Lower leg skin (tissue), 3 donors: ENCODE results near the gene FPGS.

Experiments
- CTCF ChIP-seq, 3 donors: fragments of 450-650 bp; IDR thresholded peaks; one replicate each; pipeline ENCODE4 v1.5.1; 2016; ENCODE audit warnings: antibody characterized with exemption in 3 of 3, mild to moderate bottlenecking in 3 of 3, moderate library complexity in 2 of 3
- POLR2A ChIP-seq, 2 donors: fragments of 450-650 bp; IDR thresholded peaks; one replicate each; pipeline ENCODE4 v1.6.1; 2016 to 2017; ENCODE audit warnings: antibody characterized with exemption in 2 of 2, mild to moderate bottlenecking in 1 of 2, moderate library complexity in 1 of 2

GRCh38 chr9:127833555-127833954, 30.9 kb downstream of the FPGS start:
- TF ChIP-seq CTCF (IDR thresholded peaks at IDR 0.05) (no peak), POLR2A (IDR thresholded peaks at IDR 0.05) (no peak)
